Right kidney (tissue), 9 donors: ENCODE results near the gene ZFP36.
"Not testable (repeated sequence)": the region's sequence is repeated elsewhere in the genome, so short reads cannot be mapped to it uniquely, and the experiment has no call there.

ENCODE experiments used
- DNase-seq: peaks from one replicate; pipeline ENCODE4 v3.0.0-alpha.2; 2016
- long read RNA-seq, 8 donors: transcript quantifications; one replicate each; lab custom pipeline, GENCODE V29; 2026

The ZFP36 gene
- long read RNA-seq, donor 1, transcript ZFP36-203 (2 exons, 1,786 nt) = major isoform, 17 of 17 reads
- long read RNA-seq, donor 1, partial matches to known transcripts = 0 of 17 reads
- long read RNA-seq, donor 1, other reads (novel, unspliced or antisense) = 0 of 17 reads
- long read RNA-seq, donor 2, transcript ZFP36-203 (2 exons, 1,786 nt) = major isoform, 9 of 19 reads
- long read RNA-seq, donor 2, partial matches to known transcripts = 10 of 19 reads
- long read RNA-seq, donor 2, other reads (novel, unspliced or antisense) = 0 of 19 reads
- long read RNA-seq, donor 3, transcript ZFP36-203 (2 exons, 1,786 nt) = major isoform, 12 of 14 reads
- long read RNA-seq, donor 3, partial matches to known transcripts = 0 of 14 reads
- long read RNA-seq, donor 3, other reads (novel, unspliced or antisense) = 0 of 14 reads
- long read RNA-seq, donor 4, transcript ZFP36-203 (2 exons, 1,786 nt) = major isoform, 20 of 33 reads
- long read RNA-seq, donor 4, partial matches to known transcripts = 13 of 33 reads
- long read RNA-seq, donor 4, other reads (novel, unspliced or antisense) = 0 of 33 reads
- long read RNA-seq, donor 5, transcript ZFP36-203 (2 exons, 1,786 nt) = major isoform, 17 of 17 reads
- long read RNA-seq, donor 5, partial matches to known transcripts = 0 of 17 reads
- long read RNA-seq, donor 5, other reads (novel, unspliced or antisense) = 0 of 17 reads
- long read RNA-seq, donor 6, transcript ZFP36-203 (2 exons, 1,786 nt) = major isoform, 60 of 61 reads
- long read RNA-seq, donor 6, partial matches to known transcripts = 0 of 61 reads
- long read RNA-seq, donor 6, other reads (novel, unspliced or antisense) = 0 of 61 reads
- long read RNA-seq, donor 7 = 0 reads
- long read RNA-seq, donor 8, transcript ZFP36-203 (2 exons, 1,786 nt) = major isoform, 10 of 10 reads
- long read RNA-seq, donor 8, partial matches to known transcripts = 0 of 10 reads
- long read RNA-seq, donor 8, other reads (novel, unspliced or antisense) = 0 of 10 reads

DNA sequence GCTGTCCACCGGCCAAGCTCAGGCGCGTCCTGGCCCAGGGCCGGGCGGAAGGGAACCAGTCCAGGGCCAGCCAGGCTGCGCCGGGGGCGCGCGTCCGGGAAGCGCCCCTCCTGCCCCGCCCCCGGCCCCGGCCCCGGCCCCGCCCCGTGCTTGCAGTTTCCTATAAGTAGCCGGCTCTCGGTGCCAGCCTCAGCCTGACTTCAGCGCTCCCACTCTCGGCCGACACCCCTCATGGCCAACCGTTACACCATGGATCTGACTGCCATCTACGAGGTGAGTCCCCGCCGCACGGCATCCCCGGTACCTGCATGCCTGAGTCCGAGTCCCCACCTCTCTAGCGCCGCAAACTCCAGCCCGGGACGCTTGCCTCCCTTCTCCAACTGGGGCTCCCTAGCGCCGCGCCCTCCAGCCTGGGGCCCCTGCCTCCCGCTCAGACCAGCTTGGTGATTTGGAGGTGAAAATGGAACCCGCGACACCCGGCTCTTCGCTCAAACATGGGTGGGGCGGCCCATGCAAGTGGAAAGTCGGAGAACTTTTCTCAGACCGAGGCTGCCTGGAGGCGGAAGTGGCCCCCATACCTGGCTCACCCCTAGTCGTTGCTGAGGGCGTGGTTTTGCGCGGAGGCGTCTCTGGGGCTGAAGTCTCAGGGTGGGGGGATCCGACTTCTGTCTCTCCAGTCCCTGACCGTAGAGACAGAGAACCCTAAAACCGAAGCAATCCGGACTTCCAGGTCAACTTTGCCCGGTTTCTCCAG is at the start of gene ZFP36:
Gene ZFP36, plus strand, starts transcription at position 192 of the 754 bp plus-strand sequence. Its CDS starts 58 bp downstream, at position 250.
- DNase-seq = peak; percentile 84

DNA sequence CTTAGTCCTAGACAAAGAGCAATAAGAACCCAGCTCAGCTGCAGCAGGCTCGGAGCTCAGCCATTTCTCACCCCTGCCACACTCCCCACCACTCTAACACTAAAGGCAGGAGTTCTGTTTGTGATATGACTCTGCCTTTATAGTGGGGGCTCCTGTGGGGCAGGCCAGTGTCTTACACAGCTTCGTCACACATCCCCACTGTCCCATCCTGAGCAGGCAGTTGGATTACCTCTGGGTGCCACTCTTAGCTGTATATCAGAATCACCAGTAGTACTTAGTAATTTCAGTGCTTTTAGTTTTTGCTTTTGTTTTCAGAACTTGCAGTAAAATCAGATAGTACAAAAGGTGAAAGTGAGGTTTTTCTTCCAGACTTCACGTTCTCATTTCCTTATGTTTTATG is 47.6 kb upstream of the ZFP36 start:
- DNase-seq = no peak

DNA sequence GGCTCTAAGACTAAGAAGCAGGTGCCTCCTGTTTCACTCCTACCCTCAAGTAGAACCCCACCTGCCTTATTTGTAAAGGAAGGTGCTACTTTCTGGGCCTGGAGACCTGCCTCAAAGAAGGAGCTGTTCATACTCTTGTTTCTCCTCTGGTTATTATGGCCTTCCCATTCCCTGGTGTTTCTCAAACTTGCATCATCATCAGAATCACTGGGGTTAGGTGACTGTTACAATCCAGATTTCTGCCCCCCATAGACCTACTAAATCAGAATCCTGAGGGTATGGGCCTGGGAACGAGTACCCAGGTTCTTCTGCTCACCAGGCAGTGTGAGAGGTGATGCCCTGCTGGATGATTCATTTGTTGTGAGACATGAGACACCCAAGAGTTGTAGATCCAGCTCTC is 46.0 kb upstream of the ZFP36 start:
- DNase-seq = no peak

DNA sequence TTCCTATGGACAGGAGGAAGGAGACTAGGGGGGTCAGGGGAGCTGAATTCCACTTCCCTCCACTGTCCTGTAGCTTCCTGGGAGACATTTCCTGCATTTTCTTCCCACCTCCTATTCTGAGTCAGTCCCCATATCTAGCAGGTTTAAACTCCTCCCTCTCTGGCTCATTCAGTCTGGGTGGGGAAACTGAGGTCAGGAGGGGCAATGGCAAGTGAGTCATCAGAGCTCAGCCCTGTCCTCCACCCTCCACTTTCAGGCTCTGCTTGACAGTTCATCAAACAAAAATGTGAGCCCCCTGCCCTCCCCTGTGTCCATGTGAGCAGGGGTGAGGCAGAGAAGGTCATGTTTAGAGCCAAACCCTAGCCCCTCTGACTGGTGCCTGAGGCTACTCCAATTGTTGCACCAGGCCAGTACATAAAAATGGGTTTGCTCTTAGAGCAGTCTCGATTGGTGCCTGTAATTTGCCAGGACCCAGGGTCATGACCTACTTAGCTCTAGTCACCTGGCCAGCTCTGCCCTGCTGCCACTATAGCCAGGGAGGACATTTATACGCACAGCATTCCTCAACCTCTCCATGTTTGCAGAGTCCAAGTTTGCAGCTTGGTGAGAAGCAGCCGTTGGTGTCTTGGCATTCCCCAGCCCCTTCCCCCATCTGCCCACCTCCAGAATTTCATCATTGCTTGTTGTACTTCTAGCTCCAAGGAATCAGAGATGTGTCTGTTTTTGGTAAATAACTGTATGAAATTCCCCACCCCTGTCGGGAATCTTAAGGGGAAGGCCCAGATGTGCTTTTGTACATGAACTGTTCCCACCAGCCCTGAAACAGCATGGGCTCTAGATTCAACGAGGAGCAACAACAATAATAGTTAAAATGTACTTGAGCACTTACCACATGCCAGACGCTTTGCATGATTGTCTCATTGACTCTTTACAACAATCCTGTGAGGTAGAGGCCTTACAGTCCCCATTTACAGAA is 43.7 kb upstream of the ZFP36 start:
- DNase-seq = no peak

GRCh38 chr19:39363901-39364457 is 42.7 kb upstream of the ZFP36 start:
- no peak for DNase-seq

- DNase-seq = no peak
Measured at GRCh38 chr19:39365531-39365930, 41.1 kb upstream of the ZFP36 start.

- DNase-seq = no peak
Measured at GRCh38 chr19:39369200-39369599, 37.4 kb upstream of the ZFP36 start.

GRCh38 chr19:39370735-39371134 is 35.9 kb upstream of the ZFP36 start:
- DNase-seq = no peak

DNA sequence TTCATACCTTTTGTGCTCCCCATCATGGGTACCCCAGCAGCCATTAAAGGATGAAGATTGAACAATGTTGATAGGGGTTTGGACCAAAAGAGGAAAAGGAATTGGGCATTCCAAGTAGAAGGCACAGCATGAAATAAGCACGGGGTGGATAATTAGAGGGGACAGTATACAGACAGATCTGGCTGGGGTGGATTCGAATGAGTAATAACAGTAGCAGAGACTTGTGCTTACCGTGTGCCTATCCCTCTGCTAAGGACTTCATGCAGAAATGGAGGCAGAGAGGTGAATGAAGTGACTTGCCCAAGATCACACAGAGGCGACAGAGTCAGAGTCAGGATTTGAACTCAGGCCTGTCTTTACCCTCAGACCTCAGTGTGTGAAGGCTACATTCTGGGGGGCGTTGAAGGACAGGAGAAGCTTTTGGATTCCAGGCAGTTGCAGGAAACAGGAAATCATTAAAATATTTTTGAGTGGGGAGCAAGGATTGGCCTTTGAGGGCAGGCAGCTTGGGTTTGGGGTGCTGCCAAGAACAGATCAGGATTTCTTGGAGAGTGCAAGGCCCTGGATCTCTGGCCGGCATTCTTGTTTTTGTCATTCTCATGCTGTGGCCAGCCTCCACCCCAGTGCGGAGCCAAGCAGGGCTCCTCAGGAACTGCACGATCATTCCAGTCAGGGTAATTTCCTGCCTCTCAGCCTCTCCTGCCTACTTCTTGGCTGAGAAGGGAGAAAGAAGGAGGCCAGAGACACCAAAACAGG is 34.4 kb upstream of the ZFP36 start:
- no peak for DNase-seq

DNA sequence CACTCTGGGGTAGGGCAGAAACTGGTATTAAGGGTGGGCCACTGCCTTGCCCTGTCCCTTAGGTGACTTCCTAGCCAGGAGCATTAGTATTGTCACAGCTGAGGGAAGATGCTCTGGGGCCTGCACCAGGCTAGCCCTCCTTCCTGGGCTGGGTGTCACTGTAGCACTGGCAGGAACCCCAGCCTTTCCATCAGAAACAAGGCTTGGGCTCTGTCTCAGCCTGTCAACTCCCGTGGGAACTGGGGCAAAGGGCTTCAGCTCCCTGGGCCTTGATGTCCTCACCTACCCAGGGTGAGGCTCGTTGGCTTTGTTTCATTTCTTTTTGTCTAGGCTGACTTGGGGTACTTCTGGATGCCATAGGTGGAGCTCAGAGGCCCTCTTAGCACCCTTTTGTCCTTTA is 33.7 kb upstream of the ZFP36 start:
- no peak for DNase-seq

- no peak for DNase-seq
Measured at GRCh38 chr19:39375929-39376328, 30.7 kb upstream of the ZFP36 start.

GRCh38 chr19:39377373-39378362 is 29.0 kb upstream of the ZFP36 start:
- no peak for DNase-seq

- not testable (repeated sequence) for DNase-seq
Measured at GRCh38 chr19:39379366-39379765, 27.3 kb upstream of the ZFP36 start.

GRCh38 chr19:39379865-39380396 is 26.7 kb upstream of the ZFP36 start:
- no peak for DNase-seq

DNA sequence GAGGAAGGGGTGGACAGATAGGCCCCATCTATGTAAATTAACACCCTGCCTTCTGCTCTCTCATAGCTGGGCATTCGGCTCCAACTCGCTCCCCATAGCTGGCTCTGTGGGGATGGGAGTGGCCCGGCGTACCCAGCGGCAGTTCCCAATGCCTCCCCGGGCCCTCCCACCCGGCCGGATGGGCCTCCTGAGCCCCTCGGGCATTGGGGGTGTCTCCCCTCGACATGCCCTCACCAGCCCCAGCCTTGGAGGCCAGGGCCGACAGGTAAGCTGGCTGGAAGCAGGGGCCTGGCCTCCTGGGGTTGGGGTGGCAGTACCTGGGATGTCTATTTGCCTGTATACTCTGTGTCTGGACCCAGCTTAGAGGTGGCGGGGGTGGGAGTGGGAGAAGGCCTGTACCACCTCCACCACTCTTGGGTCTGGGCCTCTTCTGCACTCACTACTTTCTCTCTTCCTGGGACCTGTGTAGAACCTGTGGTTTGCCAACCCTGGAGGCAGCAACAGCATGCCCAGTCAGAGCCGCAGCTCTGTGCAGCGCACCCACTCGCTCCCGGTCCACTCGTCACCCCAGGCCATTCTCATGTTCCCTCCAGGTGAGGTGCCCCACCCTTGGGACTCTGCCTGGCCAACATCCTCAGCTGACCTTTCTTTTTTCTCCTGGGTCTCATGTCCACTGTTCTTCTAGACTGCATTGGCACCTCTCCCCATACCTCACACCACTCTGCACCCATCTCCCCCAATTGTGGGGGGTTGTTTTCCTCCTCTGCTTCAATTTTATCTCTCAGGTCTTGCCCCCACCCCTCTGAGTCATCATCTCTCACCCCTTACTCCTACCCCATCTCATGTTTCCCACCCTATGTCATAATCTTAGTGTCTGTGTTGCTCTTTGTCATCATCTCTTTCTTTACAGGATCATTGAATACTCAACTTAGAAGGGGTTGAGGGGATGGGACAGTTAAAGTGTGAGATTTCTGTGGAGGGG is 25.8 kb upstream of the ZFP36 start:
- no peak for DNase-seq

DNA sequence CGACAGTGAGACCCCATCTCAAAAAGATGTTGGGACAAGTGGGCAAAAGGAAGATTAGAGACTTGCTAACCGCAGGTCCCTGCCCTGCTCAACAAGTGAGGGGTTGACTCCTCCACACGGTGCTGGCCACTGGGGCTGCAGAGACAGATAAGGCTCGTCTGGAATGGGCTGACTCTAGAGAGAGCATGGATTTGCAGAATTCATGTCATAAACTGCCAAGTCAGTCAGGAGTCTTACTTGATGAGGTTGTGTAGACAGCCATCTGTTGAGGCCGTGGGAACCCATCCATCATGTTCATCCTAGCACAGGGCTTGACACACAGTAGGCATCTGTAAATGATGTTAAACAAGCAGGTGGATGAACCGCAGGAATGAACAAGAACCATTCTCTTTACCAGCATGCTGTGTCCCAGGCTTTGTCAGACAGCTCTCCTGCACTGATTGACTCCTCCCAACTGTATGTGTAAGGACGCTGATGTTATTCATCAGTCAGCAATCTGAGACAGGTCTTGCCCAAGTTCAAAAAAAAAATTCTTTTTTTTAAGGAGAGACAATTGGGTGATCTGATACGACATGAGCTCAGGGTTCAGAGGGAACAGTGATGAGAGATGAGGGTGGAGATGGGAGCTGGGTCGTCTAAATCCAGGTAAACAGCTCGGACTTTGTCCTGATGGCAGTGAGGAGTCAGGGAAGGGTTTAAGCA is 24.6 kb upstream of the ZFP36 start:
- DNase-seq = no peak
